Hypothalamus (tissue), 51 donors: ENCODE results near the gene SLC16A12.
"Not testable (repeated sequence)": the region's sequence is repeated elsewhere in the genome, so short reads cannot be mapped to it uniquely, and the experiment has no call there.

Experiments
- DNase-seq, 51 donors: peaks; one replicate each; lab custom pipeline; 2025; lab: John Stamatoyannopoulos, UW

Gene SLC16A12

GRCh38 chr10:89398003-89398749 is 137.2 kb downstream of the SLC16A12 start:
- no peak for DNase-seq

DNA sequence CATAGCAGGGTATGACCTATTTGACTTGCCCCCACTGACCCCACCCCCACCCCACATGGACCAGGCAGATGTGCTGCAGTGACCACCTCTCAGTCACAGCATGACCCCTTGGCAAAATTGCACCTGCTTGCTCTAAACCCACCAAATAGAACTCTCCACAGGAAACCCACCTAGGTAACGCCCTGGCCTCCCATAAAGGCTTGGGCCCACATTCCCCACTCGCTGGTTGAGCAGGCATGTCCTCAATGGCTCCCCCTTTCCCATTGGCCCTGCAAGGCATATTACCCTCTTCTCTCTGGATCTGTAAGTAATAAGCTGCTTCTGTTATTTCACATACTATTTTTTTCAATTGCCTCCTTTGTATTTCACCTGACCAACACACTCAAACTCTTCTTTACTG is 140.3 kb downstream of the SLC16A12 start:
- DNase-seq: no peak

DNA sequence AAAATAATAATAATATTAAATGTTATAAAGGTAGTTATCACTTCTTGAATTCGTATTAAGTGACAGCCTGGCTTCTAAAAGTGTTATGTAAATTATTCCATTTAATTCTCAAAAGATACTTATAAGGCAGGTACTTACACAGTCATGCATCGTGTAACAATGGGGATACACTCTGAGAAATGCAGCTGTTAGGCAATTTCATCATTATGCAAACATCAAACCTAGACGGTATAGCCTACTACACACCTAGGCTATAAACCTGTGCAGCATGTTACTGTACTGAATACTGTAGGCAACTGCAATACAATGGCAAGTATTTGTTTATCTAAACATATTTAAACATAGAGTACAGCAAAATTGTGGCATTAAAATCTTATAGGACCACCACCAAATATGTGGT is 141.5 kb downstream of the SLC16A12 start:
- DNase-seq: no peak

DNA sequence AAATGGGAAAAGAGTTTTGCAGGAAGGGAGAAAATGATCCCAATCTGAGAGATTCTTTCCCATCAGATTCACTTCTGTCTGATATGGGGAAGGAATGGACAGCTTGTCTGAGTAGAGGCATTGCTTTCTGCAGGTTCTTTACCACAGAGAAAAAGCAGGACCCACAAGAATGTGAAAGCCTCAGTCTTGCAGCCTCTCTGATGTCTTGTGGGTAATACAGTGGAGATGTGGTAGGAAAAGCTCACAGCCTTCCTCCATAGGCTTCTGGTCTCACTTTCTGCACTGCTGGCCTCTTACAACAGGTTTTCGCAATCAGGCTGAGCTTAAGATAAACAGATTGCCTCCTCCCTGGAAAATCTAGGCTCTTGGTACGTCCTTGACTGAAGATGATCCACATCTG is 142.4 kb downstream of the SLC16A12 start:
- DNase-seq: peak in 7 of 51 donors; percentile 2 to 83 (median 18)

DNA sequence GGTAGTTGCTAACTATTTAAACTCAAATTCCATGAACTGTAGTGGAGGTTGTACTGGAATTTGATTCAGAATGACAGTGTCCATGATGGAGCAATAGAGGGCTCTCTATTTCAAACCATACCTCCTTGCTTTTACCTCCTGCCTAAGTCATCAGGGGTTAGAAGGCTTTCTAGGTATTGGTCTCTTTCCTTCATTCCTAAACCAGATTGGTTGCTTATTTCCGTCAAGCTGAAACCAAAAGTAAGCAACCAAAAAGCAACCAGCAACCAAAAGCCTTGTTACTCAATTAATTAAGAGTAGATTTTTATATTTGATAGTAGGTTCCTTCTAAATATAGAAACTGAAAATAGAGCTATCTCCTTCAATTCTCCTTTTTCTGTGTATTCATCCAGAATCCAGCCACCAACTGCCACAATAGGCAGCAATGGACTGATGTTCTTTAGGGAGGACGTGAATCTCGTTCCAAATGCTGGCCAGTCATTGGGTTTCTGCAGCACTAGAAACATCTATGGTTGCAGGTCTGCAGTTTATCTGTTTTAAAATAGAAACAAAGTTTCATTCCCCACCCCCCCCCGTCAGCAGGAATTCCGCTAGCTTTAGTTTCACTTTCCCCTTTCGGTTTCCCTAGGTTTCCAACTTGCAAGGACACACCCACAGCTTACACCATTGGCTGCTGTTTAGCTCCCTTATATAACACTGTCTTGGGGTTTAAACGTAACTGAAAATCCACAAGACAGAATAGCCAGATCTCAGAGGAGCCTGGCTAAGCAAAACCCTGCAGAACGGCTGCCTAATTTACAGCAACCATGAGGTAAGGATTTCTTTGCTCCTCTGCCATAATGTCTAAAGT is 143.3 kb downstream of the SLC16A12 start, which contains the start of gene IFIT1:
TSS of gene IFIT1 (plus strand) at position 717 of the 850 bp plus-strand sequence. CDS start at position 807, 90 bp downstream.
- DNase-seq: peak in 32 of 51 donors; percentile 14 to 83 (median 38)

DNA sequence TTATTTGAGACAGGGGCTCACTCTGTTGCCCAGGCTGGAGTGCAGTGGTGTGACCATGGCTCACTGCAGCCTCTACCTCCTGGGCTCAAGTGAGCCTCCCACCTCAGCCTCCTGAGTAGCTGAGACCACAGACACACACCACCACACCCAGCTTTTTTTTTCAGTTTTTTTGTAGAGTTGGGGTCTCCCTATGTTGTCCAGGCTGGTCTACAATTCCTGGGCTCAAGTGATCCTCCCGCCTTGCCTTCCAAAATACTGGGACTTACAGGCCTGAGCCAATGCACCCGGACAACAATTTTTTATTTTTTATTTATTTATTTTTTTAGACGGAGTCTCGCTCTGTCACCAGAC is 144.2 kb downstream of the SLC16A12 start:
- DNase-seq: not testable (repeated sequence)

GRCh38 chr10:89390476-89391225 is 144.7 kb downstream of the SLC16A12 start:
- DNase-seq: no peak

GRCh38 chr10:89389254-89389653 is 146.1 kb downstream of the SLC16A12 start:
- DNase-seq: peak in 3 of 51 donors; percentile 31 to 75 (median 46)

GRCh38 chr10:89388806-89389205 is 146.6 kb downstream of the SLC16A12 start:
- no peak for DNase-seq

DNA sequence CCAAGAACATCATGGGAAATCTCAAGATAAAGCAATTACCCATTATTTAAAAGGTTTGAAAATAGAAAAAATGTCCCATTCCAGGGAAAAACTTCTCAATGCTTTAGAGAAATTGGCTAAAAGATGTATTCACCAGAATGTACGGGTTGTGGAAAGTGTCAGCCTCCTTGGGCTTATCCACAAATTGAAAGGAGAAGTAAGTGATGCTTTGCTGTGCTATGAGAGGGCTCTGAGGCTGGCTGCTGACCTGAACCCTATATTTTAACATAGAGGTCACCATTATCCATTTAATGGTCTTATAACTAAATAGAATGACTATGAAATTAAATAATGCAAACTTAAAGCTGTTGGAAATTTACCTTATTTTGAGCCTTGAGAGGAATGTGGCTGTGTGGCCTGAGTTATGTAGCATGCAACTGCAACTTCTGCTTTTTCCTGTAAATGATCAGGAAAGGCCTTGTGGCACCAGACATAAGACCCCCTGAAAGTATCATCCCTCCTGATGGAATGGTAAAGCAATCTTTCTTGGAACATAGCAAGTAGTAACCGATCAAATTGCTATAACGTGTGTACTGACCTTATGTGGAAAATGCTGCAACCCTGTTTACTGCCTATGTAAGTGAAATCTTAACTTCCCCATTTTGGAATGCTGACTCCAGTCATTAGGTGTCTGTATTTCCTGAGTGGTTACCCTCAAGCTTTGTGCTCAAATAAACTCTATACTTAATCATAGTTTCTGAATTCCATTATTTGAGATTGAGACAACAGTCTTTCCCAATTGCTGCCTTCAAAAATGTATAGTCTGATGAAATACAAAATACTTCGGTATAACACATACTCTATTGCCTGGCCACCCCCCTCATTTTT is 150.7 kb downstream of the SLC16A12 start:
- DNase-seq: no peak

- DNase-seq: no peak
Observed at GRCh38 chr10:89382757-89383156, 152.6 kb downstream of the SLC16A12 start.
